IMR-90 (cell line): Measurements from ENCODE around the gene MRPL38. TPM values are rescaled to one million over a fixed set of nuclear protein-coding genes. Genes with fewer than 3 reads are reported as not detected.

ENCODE experiments used
- ATAC-seq: fragments of 200-7000 bp; cut with Tn5 transposase; 2 replicates; pipeline ENCODE4 v1.9.1; 2020; ENCODE audit warnings: low read depth, mild to moderate bottlenecking, moderate library complexity
- BruUV-seq: library from RNA; stranded (reverse); fragments of 400-500 nt; replicated peaks from 2 replicates; lab custom pipeline; 2021; lab: Mats Ljungman, UMichigan
- CTCF ChIA-PET: fragments of 300-600 bp; formaldehyde crosslinking; extraction: SDS; loops from one replicate; lab custom pipeline; 2021; ENCODE audit warnings: antibody characterized with exemption; lab: Yijun Ruan, JAX
- POLR2A ChIA-PET: fragments of 300-600 bp; sonication (Branson Sonifier 250); formaldehyde crosslinking; loops from one replicate; lab custom pipeline; 2022; ENCODE audit warnings: antibody characterized with exemption; ENCODE audit not compliant: unreplicated experiment; lab: Charles Lee
- DNase-seq: peaks from one replicate; pipeline ENCODE4 v3.0.0; 2013
- H2AFZ ChIP-seq: replicated peaks from 2 replicates; pipeline ENCODE3; 2013; ENCODE audit warnings: low read length, mild to moderate bottlenecking; ENCODE audit not compliant: poor library complexity
- H2AK5ac ChIP-seq: 2 replicates; pipeline ENCODE4 v1.6.1; 2013; ENCODE audit warnings: low read depth, low read length, inconsistent platforms
- H2AK9ac ChIP-seq: replicated peaks from 2 replicates; pipeline ENCODE3; 2013; ENCODE audit warnings: mild to moderate bottlenecking, low read depth, low read length, moderate library complexity; ENCODE audit not compliant: poor library complexity
- H2BK120ac ChIP-seq: 2 replicates; pipeline ENCODE4 v1.6.1; 2013; ENCODE audit warnings: low read depth, low read length, inconsistent platforms
- H2BK15ac ChIP-seq: 3 replicates; pipeline ENCODE4 v1.6.1; 2013; ENCODE audit warnings: low read depth, low read length, inconsistent platforms
- H2BK20ac ChIP-seq: 2 replicates; pipeline ENCODE4 v1.6.1; 2013; ENCODE audit warnings: low read depth, mild to moderate bottlenecking, inconsistent platforms, low read length, moderate library complexity
- H2BK5ac ChIP-seq: 2 replicates; pipeline ENCODE4 v1.6.1; 2013; ENCODE audit warnings: mild to moderate bottlenecking, low read depth, low read length, inconsistent platforms; ENCODE audit not compliant: poor library complexity, severe bottlenecking
- H3K14ac ChIP-seq: replicated peaks from 2 replicates; pipeline ENCODE4 v1.6.1; 2013; ENCODE audit warnings: low read depth, low read length, inconsistent platforms
- H3K18ac ChIP-seq: 2 replicates; pipeline ENCODE4 v1.6.1; 2013; ENCODE audit warnings: low read depth, low read length, control low read depth
- H3K23ac ChIP-seq: 2 replicates; pipeline ENCODE4 v1.6.1; 2013; ENCODE audit warnings: low read depth, low read length, inconsistent platforms
- H3K27ac ChIP-seq: 2 replicates; pipeline ENCODE4 v1.5.1; 2013; ENCODE audit warnings: mild to moderate bottlenecking, control low read depth, low read length; ENCODE audit not compliant: insufficient read depth
- H3K27me3 ChIP-seq: 2 replicates; pipeline ENCODE4 v1.6.1; 2013; ENCODE audit warnings: low read length; ENCODE audit not compliant: control insufficient read depth, insufficient read depth
- H3K36me3 ChIP-seq: 2 replicates; pipeline ENCODE4 v1.6.1; 2013; ENCODE audit warnings: low read length, mixed read lengths; ENCODE audit not compliant: control insufficient read depth, insufficient read depth
- H3K4ac ChIP-seq: 2 replicates; pipeline ENCODE4 v1.6.1; 2013; ENCODE audit warnings: low read depth, low read length, inconsistent platforms
- H3K4me1 ChIP-seq: 2 replicates; pipeline ENCODE4 v1.6.1; 2013; ENCODE audit warnings: low read length, mixed read lengths; ENCODE audit not compliant: control insufficient read depth, insufficient read depth
- H3K4me2 ChIP-seq: 2 replicates; pipeline ENCODE4 v1.6.1; 2013; ENCODE audit warnings: low read depth, mild to moderate bottlenecking, control low read depth, low read length, moderate library complexity
- H3K4me3 ChIP-seq: 2 replicates; pipeline ENCODE4 v1.5.1; 2013; ENCODE audit warnings: low read depth, mild to moderate bottlenecking, control low read depth, low read length, moderate library complexity; ENCODE audit not compliant: insufficient read depth
- H3K56ac ChIP-seq: 2 replicates; pipeline ENCODE4 v1.6.1; 2013; ENCODE audit warnings: low read length, inconsistent platforms; ENCODE audit not compliant: insufficient read depth; ENCODE audit errors: extremely low read depth
- H3K79me1 ChIP-seq, 2 experiments: 2 replicates each; pipeline ENCODE4 v1.6.1; 2013; ENCODE audit warnings: low read length in 2 of 2, inconsistent platforms in 1 of 2, low read depth in 1 of 2
- H3K9ac ChIP-seq: 2 replicates; pipeline ENCODE4 v1.6.1; 2013; ENCODE audit warnings: low read depth, low read length, control low read depth
- H3K9me1 ChIP-seq: 2 replicates; pipeline ENCODE4 v1.6.1; 2013; ENCODE audit warnings: low read length, inconsistent platforms; ENCODE audit not compliant: insufficient read depth
- H3K9me3 ChIP-seq: 2 replicates; pipeline ENCODE4 v1.6.1; 2013; ENCODE audit warnings: low read length; ENCODE audit not compliant: control insufficient read depth, insufficient read depth
- H4K20me1 ChIP-seq: 2 replicates; pipeline ENCODE4 v1.6.1; 2013; ENCODE audit warnings: low read length, inconsistent platforms; ENCODE audit not compliant: insufficient read depth
- H4K5ac ChIP-seq: 2 replicates; pipeline ENCODE4 v1.6.1; 2013; ENCODE audit warnings: mild to moderate bottlenecking, low read depth, low read length, control low read depth
- H4K8ac ChIP-seq, 2 experiments: 2 replicates each; pipeline ENCODE4 v1.6.1; 2013; ENCODE audit warnings: low read depth in 2 of 2, low read length in 2 of 2, control low read depth in 1 of 2, inconsistent platforms in 1 of 2
- H4K91ac ChIP-seq: 2 replicates; pipeline ENCODE4 v1.6.1; 2013; ENCODE audit warnings: low read depth, low read length, inconsistent platforms; ENCODE audit not compliant: insufficient read depth
- BHLHE40 ChIP-seq: fragments of 150-350 bp; IDR thresholded peaks from 2 replicates; pipeline ENCODE4 v1.6.1; 2016; ENCODE audit warnings: mild to moderate bottlenecking, low read depth, low read length
- CEBPB ChIP-seq: IDR thresholded peaks from 2 replicates; pipeline ENCODE4 v1.6.1; 2012; ENCODE audit warnings: low read depth, low read length, improper control_type of control experiment
- CHD1 ChIP-seq: IDR thresholded peaks from 2 replicates; pipeline ENCODE4 v1.6.1; 2012; ENCODE audit warnings: low read depth, low read length, improper control_type of control experiment
- CTCF ChIP-seq: conservative IDR thresholded peaks from 2 replicates; pipeline ENCODE4 v1.5.1; 2012; ENCODE audit warnings: mild to moderate bottlenecking, low read depth, low read length, improper control_type of control experiment
- ELK1 ChIP-seq: fragments of 150-350 bp; IDR thresholded peaks from 2 replicates; pipeline ENCODE4 v1.6.1; 2016; ENCODE audit warnings: low read depth, mild to moderate bottlenecking, low read length, moderate library complexity, borderline replicate concordance
- FOS ChIP-seq: fragments of 150-350 bp; IDR thresholded peaks from 2 replicates; pipeline ENCODE4 v1.6.1; 2016; ENCODE audit warnings: low read depth, low read length
- MAFK ChIP-seq: IDR thresholded peaks from 2 replicates; pipeline ENCODE4 v1.6.1; 2012; ENCODE audit warnings: low read depth, low read length, improper control_type of control experiment
- MAZ ChIP-seq: IDR thresholded peaks from 2 replicates; pipeline ENCODE4 v1.6.1; 2012; ENCODE audit warnings: low read depth, mild to moderate bottlenecking, low read length, improper control_type of control experiment, moderate library complexity, borderline replicate concordance
- NFE2L2 ChIP-seq: fragments of 150-350 bp; IDR thresholded peaks from 2 replicates; pipeline ENCODE4 v1.6.1; 2016; ENCODE audit warnings: low read depth, mild to moderate bottlenecking, low read length
- POLR2A ChIP-seq: IDR thresholded peaks from 2 replicates; pipeline ENCODE4 v1.6.1; 2012; ENCODE audit warnings: mild to moderate bottlenecking, low read depth, low read length
- RAD21 ChIP-seq: IDR thresholded peaks from 2 replicates; pipeline ENCODE4 v1.6.1; 2012; ENCODE audit warnings: low read length, improper control_type of control experiment
- RCOR1 ChIP-seq: IDR thresholded peaks from 2 replicates; pipeline ENCODE4 v1.6.1; 2012; ENCODE audit warnings: mild to moderate bottlenecking, low read length, improper control_type of control experiment; ENCODE audit not compliant: insufficient replicate concordance
- RFX5 ChIP-seq: IDR thresholded peaks from 2 replicates; pipeline ENCODE4 v1.8.0; 2012; ENCODE audit warnings: low read depth, mild to moderate bottlenecking, low read length, moderate library complexity
- SMC3 ChIP-seq: fragments of 150-350 bp; IDR thresholded peaks from 2 replicates; pipeline ENCODE4 v1.6.1; 2016; ENCODE audit warnings: low read depth, mild to moderate bottlenecking, antibody characterized with exemption, low read length, moderate library complexity
- USF2 ChIP-seq: fragments of 150-350 bp; IDR thresholded peaks from 2 replicates; pipeline ENCODE4 v1.6.1; 2017; ENCODE audit warnings: mild to moderate bottlenecking, antibody characterized with exemption, low read length, low read depth
- WGBS, 2 experiments: methylation state at CpG; one replicate each; pipeline versions ENCODE4 v1.1.5 to v1.1.7; 2013; ENCODE audit warnings: missing lambda C conversion rate in 2 of 2; ENCODE audit not compliant: insufficient read length in 1 of 2; ENCODE audit errors: extremely low coverage in 2 of 2; 5-methylcytosine and 5-hydroxymethylcytosine counted together
- dilution Hi-C: fragments of 300-500 bp; cut with HindIII; formaldehyde crosslinking; loops from one replicate; pipeline ENCODE4 v1.14.3; 2018; ENCODE audit warnings: low sequenced_read_pairs; ENCODE audit not compliant: unreplicated experiment
- in situ Hi-C: fragments of 300-500 bp; cut with MboI; formaldehyde crosslinking; loops from 3 replicates; pipeline ENCODE4 v1.14.3; 2019; ENCODE audit warnings: low sequenced_read_pairs, inconsistent platforms, mixed read lengths
- intact Hi-C: fragments of 100-400 bp; cut with micrococcal nuclease; formaldehyde crosslinking; loops from 2 replicates; pipeline ENCODE4 v1.10.0; 2022
- polyA plus RNA-seq, 3 experiments: library from polyadenylated mRNA; depleted of rRNA; stranded (reverse); fragments of >200 nt; gene quantifications; 2 replicates each; pipeline ENCODE4 v1.2.3, GENCODE V29; 2012; ENCODE audit warnings: low replicate concordance in 1 of 3
- total RNA-seq: library from RNA; depleted of rRNA; stranded (reverse); fragments of >200 nt; gene quantifications from 2 replicates; pipeline ENCODE4 v1.2.3, GENCODE V29; 2012

The MRPL38 gene
- total and polyA plus RNA-seq, 2 of the 4 experiments (the other 2 are of a cell fraction) = 13.3 to 42.5 TPM

GRCh38 chr17:75877752-75878173, 26.9 kb downstream of the MRPL38 start:
- peak overlapping the region; percentile 19; the same call in 1 of the 2 replicates for H4K5ac ChIP-seq
- H3K79me1 ChIP-seq = peaks cover 0 to 27% of the 10 kb centered on the region in 2 experiments; a peak in 3 of 4 replicates
- H3K4me2 ChIP-seq = peak overlapping the region; percentile 74
- H3K18ac ChIP-seq = peak overlapping the region; percentile 58
- peak overlapping the region; percentile 22; the same call in 1 of the 2 replicates for H3K56ac ChIP-seq
- POLR2A ChIA-PET = interaction anchor here (1.0 kb wide), 1 partner anchor 98 kb away, joined by 3 read pairs; no protein-coding TSS in a partner anchor
- H4K91ac ChIP-seq = peak overlapping the region; percentile 81
- H2AFZ ChIP-seq = peak overlapping the region; percentile 96
- peak overlapping the region; percentile 64 for H3K9ac ChIP-seq
- peaks cover 3% of the 10 kb centered on the region for H3K27me3 ChIP-seq
- no TSS peak for BruUV-seq
- H2BK5ac ChIP-seq = peak overlapping the region; percentile 28
- DNase-seq (peak; percentile 71), ATAC-seq (peak; percentile 74)
- intact Hi-C loops = loop anchor here (10.0 kb wide), 1 partner anchor 93 kb away; the partner anchor contains the start of gene UNK
- CTCF ChIA-PET = interaction anchor here (0.6 to 1.1 kb wide), 5 partner anchors 11 to 98 kb away, joined by 3 to 5 read pairs (median 4); a partner anchor contains a TSS
- peak overlapping the region; percentile 88 for H2AK5ac ChIP-seq
- H3K9me1 ChIP-seq = 0 out of 2 replicates have a peak, but pooled peaks cover 3% of the 10 kb centered on the region
- H2AK9ac ChIP-seq = peak overlapping the region; percentile 96
- peak overlapping the region; percentile 61 for H2BK120ac ChIP-seq
- H3K23ac ChIP-seq = peak overlapping the region; percentile 61
- peaks cover 10% of the 10 kb centered on the region; the same call in 1 of the 2 replicates for H4K20me1 ChIP-seq
- in situ Hi-C loops = no loop called here
- peaks cover 6% of the 10 kb centered on the region; the same call in 1 of the 2 replicates for H3K36me3 ChIP-seq
- peaks cover 21% of the 10 kb centered on the region for H3K4me1 ChIP-seq
- peak overlapping the region; percentile 82 for H3K4ac ChIP-seq
- no peak overlapping the region for H2BK20ac ChIP-seq
- dilution Hi-C loops = no loop called here
- peak overlapping the region; percentile 75 for H3K27ac ChIP-seq
- H2BK15ac ChIP-seq = 0 out of 3 replicates have a peak overlapping the region, but pooled peaks have one; percentile 1
- WGBS, 2 experiments = 0% methylated on average over 39 of the region's 56 CpGs; no CpG with 5 or more reads in 1 of the 2 experiments
- peak overlapping the region; percentile 44 to 83 for H4K8ac ChIP-seq
- H3K4me3 ChIP-seq = peak overlapping the region; percentile 46
- H3K14ac ChIP-seq = peak overlapping the region; percentile 39; the same call in 1 of the 2 replicates
- no peaks in the 10 kb centered on the region for H3K9me3 ChIP-seq
- TF ChIP-seq FOS (no peak), RFX5 (no peak), POLR2A (peak; percentile 32; the same call in 1 of the 2 replicates), MAFK (no peak), SMC3 (0 out of 2 replicates have a peak, but pooled peaks have one; percentile 19), NFE2L2 (no peak), MAZ (no peak), BHLHE40 (no peak), USF2 (no peak), CTCF (peak; percentile 60), CEBPB (no peak), ELK1 (no peak), RAD21 (peak; percentile 30), RCOR1 (no peak), CHD1 (no peak)
